GM21619 (cell line): ENCODE results near the gene HSPA12A.

ENCODE experiments used
- ATAC-seq: cut with Tn5 transposase; IDR thresholded peaks from one replicate; pipeline ENCODE4 v1.9.1; 2021; ENCODE audit not compliant: unreplicated experiment

Gene HSPA12A

DNA sequence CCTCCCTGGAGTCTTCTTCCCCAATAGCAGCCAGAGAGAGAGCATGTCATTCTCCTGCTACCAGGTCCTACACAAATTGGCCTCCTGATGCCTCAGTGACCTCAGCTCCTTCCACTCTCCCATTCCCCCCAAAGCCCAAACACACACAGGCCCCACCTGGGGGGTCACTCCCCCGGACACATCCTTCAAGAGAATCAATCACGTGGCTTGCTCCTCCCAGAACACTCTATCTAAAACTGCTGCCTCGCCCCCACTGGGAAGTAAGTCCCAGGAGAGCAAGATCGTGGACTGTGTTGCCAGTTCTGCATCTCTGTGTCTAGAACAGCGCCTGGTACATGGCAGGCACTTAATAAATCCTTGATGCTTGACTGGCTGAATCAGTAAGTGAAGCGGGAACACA lies 2.5 kb upstream of the HSPA12A start:
- no peak for ATAC-seq

DNA sequence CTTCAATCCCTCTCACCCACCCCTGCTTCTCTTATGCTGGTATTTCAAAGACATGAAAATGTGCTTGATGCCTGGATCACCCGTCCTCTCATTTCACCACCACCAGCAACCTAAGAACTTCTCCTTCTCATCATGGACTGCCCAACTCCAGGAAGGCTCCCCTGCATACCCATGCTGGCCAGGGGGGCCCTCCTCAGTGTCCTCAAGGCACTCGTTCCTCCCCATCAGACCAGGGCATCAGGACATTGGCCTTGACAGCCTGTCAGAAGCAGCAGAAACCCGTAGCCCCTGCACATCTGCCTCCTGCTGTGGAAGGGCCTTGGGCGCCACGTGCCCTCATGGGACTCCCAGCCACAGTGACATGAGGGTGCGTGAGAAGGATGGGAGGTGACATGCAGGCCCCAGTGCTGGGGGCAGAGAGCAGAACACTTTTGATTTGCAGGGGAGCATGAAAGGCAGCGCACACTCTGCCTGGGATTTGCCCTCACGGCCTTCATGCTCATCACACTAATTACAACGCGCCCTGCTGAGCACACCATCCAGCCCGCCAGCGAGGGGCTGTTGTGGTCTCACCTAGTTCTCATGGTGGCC lies 1.9 kb upstream of the HSPA12A start:
- no peak for ATAC-seq

DNA sequence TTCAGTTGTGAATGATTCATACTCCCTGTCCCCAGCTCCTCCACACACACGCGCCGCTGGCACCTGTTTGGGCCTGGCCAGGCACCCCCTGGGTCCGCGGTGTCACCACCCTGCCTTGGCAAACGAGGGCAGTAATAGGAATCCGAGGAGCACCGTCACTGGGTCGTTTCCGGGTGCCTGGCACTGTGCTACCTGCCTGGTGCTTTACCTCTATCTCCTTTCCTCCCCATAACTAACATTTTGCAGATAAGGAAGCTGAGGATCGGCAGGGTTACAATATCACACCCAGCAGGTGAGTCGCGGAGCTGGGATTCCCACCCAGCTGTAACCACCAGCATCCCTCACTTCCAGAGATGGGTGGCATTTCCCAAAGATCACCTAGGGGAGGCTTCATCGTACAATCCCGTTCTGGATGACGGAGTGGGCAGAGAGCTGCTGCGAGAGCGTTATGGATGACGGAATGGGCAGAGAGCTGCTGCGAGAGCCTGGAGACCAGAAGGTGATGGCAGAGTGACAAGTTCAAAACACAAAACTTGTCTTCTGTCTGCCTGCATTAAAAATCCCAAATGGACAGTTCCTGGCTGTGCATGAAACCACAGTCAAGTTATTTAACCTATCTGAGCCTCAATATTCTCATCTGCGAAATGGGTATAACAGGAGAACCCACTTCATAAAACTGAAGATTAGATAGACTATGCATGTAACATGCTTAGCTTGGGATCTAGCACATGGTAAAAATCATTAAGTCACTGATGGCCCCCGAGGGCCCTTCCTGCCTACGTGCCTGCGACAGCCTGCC lies 1.1 kb upstream of the HSPA12A start:
- ATAC-seq: no peak

- peak; percentile 8 for ATAC-seq
Observed at GRCh38 chr10:116741391-116742351, 695 bp downstream of the HSPA12A start.

DNA sequence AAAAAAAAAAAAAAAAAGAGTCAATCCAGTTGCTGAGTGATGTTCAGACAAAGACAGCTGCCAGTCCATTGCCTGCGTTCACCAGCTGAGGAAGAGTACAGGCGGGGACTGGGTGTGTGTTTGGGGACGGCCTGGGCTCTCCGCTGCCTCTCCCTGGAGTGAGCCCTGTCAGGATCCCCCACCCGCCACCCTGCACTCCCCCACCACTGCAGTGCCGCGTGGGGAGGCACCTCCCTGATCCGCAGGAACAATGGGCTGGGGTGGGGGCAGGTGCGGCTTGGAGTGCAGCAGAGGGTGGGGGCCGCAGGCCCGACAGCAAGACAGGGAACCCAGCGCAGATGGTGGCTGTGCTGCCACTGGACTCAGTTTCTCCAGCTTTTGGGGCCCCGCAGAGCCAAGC lies 1.4 kb downstream of the HSPA12A start:
- ATAC-seq: no peak

DNA sequence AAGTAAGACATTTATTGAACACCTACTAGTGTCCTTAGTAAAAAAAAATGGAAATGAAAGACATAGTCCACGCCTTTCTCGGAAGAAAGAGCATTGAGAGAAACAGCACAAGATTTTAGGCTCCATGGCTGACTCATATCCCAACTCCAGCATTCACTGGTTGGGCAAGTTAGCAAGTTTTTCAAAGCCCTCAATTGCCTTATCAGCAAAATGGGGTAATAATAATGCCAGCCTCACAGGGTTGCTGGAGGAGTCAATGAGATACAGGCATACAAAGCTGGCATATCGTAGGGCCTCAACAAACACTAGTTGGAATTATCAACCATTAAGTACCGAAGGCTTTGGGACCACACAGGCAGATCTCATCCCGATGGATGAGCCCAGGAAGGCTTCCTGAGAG lies 4.0 kb downstream of the HSPA12A start:
- no peak for ATAC-seq

DNA sequence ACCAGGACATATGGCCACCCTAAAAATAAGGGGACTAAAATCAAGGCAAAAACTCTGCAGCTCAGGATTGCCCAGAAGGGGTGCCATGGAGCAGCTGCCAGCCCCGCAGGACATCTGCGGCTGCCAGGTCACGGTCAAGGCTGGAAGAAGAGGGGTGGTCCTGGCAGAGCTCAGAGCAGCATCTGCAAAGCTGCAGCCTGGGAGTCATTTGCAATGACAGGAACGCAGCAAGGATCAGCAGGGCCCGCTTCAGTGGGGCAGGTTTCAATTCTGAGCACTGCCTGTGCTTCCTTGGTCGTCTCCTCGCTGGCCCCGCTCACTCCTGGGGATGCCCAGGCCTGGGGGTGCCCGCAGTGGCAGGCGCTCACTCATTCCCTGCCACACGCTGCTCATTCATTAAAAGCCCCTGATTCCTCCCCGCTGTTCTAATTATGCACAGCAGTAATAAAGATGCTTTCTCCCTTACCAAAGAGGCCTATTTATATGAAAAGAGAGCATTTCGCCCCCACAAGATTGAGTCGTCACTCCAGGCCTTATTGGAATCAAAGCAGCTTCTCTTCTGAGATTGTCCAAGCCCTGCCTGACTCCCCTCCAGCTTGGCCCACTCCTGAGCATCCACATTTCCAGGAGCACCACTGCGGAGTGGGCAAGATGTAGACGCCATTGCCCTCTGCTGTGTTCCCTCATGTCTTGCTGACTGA lies 4.6 kb downstream of the HSPA12A start:
- ATAC-seq: no peak

GRCh38 chr10:116733566-116733965 lies 8.8 kb downstream of the HSPA12A start:
- ATAC-seq: no peak

DNA sequence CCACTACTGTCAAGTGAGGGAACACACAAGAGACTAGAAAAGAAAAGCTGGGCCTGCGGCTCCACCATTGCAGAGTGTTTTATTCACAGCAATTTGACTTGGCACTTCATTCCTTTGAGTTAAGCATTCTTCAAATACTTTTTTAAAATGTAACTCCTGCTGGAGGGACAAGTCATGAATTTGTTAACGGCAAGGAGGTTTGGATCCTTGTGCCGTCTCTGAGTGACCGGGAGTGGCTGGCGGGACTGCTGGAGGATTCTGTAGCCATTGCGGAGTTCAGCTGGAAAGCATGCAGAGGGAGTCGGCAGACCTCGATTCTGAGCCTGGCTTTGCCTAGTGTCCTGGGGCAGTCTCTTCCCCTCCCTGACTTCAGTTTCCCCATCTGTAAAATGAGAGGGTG lies 9.8 kb downstream of the HSPA12A start:
- ATAC-seq: no peak

- no peak for ATAC-seq
Observed at GRCh38 chr10:116730464-116731260, 11.7 kb downstream of the HSPA12A start.

DNA sequence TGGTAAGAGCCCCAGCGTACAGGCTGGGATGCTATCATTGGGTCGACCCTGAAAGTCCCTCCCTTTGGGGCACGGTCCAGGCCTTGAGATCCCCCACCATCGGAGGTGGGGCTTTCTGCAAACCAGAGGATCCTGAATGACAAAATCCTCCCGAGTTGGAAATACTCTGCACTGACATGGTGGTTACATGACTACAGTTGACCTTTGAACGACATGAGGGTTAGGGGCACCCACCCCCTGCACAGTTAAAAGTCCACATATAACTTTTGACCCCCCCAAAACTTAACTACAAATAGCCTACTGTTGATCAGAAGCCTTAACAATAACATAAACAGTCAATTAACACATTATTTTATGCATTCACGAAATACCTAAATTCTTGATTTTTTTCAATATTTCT lies 13.1 kb downstream of the HSPA12A start:
- no peak for ATAC-seq

DNA sequence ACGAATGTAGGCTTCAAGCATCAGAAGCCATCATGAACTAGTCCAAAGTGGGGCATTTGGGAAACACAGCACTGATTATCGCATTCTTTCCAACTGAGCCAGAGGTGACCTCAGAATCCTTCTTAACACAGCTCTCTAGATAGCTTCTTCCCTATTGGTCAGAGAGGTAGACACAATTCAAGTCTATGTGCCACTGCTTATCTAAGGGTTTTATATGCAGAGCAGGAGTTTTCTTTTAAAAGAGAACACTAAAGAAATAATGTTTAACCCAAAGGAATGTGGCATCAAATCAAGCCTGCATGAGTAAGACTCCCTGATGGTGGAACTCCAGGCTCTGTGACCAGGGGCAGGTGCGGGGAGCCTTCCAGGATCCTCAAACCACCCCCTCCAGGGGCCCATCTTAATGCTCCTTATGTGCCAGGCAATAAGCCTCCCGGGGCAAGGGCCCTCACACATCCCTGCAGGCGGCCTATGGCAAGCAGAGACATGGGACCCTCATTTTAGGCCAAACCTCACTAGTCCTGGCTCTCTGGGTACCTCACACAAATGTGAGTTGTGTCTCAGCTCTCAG lies 13.8 kb downstream of the HSPA12A start:
- ATAC-seq: no peak

- ATAC-seq: no peak
Observed at GRCh38 chr10:116723428-116724281, 18.7 kb downstream of the HSPA12A start.

DNA sequence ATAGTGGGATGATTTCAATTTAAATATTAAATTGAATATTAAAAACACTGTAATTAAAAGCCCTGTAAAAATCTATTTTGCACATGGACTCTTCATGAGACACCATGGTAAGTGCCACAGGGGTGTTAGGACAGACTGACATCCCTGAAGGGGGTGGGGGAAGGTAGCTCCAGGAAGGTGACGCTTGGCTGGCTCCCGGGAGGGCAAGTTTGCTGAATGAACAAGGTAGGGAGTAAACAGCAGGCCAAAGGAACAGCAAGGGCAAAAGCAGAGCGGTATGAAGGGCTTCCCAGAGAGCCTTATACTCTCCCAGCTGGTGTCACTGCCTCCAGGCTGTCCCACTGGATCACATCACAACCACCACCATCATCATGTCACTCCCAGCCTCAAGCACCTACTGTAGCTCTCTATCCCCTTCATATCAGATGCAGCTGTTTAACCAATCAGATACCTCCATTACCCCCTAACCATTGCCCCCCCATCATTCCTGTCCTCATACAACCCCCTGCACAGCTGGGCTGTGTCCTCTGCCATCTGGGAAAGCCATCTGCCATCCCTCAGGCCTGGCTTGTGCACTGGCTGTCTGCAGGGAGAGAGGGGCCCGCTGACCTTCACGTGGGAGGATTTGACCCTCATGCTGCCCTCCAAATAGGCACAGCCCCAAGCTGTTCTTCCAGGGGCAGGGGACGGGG lies 19.5 kb downstream of the HSPA12A start:
- no peak for ATAC-seq

DNA sequence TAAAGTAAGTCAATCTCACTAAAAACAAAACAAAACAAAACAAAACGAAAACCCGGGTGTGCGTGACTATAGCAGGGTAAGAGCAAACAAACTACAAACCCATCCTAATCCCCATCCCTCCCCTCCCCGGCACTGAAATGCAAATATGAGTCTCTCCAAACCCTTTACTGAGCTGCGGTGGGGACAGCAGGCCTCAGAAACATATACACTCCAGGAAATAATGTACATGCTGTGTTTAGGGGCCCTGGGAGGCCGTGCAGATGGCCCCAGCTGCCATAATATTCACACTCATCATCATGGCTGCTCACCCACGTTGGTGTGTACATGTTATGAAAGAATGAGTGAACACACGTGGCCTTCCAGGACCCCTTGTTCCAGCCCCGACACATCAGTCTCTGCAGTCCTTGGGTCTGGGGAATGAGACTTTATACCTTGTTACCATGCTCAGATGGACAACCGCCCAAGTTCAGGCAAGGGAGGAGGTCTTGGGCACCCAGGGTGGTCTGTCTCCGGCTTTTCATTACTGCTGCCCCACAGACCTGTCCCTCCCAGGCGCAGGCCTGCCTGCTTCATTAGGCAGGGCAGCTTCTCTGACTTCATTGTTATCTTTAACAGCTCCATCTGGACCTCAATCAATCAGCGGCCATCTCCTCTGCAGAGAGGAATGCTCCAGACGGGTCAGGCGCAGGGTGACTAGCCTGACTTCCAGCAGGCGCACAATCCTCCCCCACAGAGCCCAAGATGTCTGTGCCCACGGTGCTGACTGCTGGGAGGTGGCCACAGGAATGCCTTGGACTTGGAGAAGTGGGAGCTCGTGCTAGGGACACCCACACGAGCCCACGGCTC lies 20.6 kb downstream of the HSPA12A start:
- no peak for ATAC-seq

DNA sequence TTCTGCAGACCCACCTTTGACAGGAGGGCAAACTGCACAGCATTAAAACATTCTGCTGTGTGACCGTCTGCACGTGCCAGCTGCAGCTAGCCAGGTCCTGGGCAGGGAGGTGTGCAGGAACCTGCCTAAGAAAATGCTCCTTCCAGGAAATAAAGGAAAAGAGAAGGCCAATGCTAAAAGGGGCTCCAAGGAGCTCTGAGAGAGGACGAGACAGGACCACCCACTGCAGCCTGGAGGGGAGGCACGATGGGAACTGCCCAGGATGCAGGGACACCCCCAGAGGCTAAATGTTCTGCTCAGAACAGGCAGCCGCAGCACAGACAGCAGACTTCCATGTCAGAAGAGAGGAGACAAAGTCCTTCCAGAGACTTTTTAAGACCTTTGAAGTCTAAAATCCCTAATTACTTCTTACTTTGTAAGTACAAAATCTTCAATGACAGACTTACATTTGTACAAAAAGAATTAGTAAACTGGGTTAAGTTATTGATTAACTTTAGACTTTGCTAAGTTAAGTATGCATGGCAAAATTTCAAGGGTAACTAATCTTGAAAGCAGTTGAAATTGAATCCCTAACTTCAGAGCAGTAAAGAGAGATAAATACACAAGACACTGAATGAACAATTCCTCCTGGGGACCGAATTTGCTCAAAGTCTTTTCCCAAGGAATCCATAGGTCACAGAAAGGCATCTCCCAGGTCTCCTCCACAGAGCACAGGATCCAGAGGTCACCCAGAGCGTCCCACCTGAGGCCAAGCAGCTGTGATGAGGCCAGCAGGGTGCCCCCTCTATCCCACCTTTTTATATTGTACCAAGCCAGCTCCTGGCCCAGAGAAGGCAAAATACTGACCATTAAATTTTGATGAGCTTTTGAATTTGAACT lies 21.5 kb downstream of the HSPA12A start:
- no peak for ATAC-seq

DNA sequence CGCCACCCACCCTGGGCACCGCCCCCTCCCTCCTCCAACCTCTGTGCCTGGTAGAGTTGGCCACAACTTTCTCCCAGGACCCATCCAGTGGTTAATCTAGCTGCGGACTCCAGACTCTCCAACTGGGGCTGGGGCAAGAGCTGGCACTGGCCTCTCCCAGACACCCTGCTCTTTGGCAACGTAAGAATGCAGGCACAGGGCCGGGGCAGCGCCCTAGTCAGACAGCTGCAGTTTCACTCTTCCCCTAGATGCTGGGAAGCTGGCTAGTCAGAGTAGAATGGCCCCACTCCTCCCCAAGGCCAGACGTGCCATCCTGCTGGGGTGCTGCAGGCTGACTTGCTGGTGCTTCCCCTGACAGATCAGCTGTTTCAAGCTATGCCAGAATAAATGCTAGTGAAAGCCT lies 22.1 kb downstream of the HSPA12A start:
- no peak for ATAC-seq
